ENCODE measurements around the gene NAT8L. TPM values are rescaled to one million over a fixed set of nuclear protein-coding genes. Genes with fewer than 3 reads are reported as not detected.

Gene NAT8L
- polyA plus RNA-seq, 1 donor from 2014 or later = 12.6 TPM

DNA sequence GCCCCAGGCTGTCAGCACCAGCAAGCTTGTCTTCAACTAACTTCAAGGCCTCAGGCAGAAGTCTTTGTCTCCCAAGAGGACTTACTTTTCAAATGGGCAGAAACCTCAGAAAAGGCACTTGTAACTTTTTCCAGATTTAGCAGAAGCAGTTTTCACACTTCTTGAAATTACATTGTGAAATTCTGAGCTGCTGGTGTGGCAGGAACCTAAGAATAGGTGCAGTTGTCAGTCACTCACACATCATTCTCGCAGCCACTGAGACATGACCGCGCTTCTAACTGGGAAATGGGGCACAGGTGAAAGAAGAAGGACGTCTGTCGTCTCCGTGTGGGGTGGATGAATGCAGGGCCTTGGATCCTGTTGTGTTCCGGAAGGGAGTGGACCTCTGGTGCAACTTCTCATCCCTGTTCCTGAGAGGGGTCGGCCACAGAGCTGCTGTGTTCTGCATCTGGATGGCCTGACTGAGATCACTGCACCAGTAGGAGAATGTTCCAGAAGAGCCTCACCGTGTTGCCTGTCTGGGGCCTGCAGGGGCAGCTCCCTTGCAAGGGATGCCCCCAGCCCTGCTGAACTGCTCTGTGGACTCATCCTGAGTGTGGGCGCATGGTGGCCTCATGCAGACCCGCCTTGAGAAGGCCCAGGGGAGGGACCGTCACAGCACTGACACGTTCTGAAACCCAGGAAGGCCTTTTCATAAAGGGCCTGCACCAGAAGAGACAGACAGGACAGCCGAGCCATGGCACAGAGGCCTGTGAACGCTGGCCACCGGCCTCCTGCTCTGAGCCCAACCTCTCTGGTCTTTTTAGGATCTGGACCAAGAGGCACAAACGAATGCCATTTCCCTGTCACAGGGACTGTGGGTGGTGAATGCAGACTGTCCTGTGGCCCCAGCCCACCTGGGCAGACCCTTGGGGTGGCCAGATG is 18.7 kb downstream of the NAT8L start (continued):
- no peak for TF ChIP-seq RAD21 (conservative IDR thresholded peaks at IDR 0.05)

DNA sequence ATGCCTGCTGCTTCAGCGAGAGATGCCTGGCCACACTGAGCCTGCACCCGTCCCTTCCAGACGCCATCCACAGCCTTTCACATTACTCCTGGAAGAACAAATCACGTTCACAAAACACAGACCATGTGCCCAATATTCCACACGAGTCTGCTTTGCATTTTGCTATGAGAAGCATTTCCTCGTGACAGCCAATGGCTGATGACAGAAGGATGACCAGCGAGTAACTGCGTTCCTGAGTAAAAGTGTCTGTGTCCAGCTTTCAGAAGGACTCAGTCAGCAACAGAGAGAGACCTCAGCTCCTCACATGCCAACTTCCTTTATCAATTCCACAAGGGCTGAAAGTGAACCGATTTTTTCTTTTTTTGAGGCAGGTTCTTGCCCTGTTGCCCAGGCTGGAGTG is 19.5 kb downstream of the NAT8L start:
- Histone ChIP-seq H3K4me3 (ENCODE audit: low read length) (no peak overlapping the region), H3K9ac (ENCODE audit: low read length) (no peak overlapping the region), H4K20me1 (ENCODE audit: insufficient read depth) (no peaks in the 10 kb centered on the region), H2AFZ (ENCODE audit: low read depth, low read length) (no peak overlapping the region), H3F3A (ENCODE audit: insufficient read depth, low read length, poor library complexity, severe bottlenecking) (no peaks in the 10 kb centered on the region), H3K27me3 (ENCODE audit: insufficient read depth, low read depth, low read length) (no peaks in the 10 kb centered on the region), H3K9me2 (ENCODE audit: insufficient read depth, low read length) (no peaks in the 10 kb centered on the region), H3K79me2 (replicated peaks; ENCODE audit: insufficient read depth, low read length) (no peaks in the 10 kb centered on the region), H3K9me3 (ENCODE audit: low read length) (no peaks in the 10 kb centered on the region), H3K27ac (ENCODE audit: low read length) (no peak overlapping the region), H3K4me2 (ENCODE audit: low read length) (no peak overlapping the region), H3K36me3 (ENCODE audit: insufficient read depth, low read length) (no peaks in the 10 kb centered on the region)
- TF ChIP-seq TAF1 (IDR thresholded peaks at IDR 0.05; ENCODE audit: low read depth) = no peak
- TF ChIP-seq MXI1 (conservative IDR thresholded peaks at IDR 0.05; ENCODE audit: poor library complexity, severe bottlenecking) = no peak
- TF ChIP-seq EP300 (conservative IDR thresholded peaks at IDR 0.05; ENCODE audit: poor library complexity, severe bottlenecking) = no peak
- TF ChIP-seq, protein P1, sequence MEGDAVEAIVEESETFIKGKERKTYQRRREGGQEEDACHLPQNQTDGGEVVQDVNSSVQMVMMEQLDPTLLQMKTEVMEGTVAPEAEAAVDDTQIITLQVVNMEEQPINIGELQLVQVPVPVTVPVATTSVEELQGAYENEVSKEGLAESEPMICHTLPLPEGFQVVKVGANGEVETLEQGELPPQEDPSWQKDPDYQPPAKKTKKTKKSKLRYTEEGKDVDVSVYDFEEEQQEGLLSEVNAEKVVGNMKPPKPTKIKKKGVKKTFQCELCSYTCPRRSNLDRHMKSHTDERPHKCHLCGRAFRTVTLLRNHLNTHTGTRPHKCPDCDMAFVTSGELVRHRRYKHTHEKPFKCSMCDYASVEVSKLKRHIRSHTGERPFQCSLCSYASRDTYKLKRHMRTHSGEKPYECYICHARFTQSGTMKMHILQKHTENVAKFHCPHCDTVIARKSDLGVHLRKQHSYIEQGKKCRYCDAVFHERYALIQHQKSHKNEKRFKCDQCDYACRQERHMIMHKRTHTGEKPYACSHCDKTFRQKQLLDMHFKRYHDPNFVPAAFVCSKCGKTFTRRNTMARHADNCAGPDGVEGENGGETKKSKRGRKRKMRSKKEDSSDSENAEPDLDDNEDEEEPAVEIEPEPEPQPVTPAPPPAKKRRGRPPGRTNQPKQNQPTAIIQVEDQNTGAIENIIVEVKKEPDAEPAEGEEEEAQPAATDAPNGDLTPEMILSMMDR (IDR thresholded peaks at IDR 0.05; ENCODE audit: poor library complexity, severe bottlenecking) = no peak
- no peak for TF ChIP-seq RAD21 (conservative IDR thresholded peaks at IDR 0.05)
- TF ChIP-seq POLR2AphosphoS5 (IDR thresholded peaks at IDR 0.05) = no peak
- TF ChIP-seq EZH2 (IDR thresholded peaks at IDR 0.05; ENCODE audit: borderline replicate concordance, insufficient read depth, low read length, poor library complexity, severe bottlenecking) = no peak
- TF ChIP-seq, protein P2, sequence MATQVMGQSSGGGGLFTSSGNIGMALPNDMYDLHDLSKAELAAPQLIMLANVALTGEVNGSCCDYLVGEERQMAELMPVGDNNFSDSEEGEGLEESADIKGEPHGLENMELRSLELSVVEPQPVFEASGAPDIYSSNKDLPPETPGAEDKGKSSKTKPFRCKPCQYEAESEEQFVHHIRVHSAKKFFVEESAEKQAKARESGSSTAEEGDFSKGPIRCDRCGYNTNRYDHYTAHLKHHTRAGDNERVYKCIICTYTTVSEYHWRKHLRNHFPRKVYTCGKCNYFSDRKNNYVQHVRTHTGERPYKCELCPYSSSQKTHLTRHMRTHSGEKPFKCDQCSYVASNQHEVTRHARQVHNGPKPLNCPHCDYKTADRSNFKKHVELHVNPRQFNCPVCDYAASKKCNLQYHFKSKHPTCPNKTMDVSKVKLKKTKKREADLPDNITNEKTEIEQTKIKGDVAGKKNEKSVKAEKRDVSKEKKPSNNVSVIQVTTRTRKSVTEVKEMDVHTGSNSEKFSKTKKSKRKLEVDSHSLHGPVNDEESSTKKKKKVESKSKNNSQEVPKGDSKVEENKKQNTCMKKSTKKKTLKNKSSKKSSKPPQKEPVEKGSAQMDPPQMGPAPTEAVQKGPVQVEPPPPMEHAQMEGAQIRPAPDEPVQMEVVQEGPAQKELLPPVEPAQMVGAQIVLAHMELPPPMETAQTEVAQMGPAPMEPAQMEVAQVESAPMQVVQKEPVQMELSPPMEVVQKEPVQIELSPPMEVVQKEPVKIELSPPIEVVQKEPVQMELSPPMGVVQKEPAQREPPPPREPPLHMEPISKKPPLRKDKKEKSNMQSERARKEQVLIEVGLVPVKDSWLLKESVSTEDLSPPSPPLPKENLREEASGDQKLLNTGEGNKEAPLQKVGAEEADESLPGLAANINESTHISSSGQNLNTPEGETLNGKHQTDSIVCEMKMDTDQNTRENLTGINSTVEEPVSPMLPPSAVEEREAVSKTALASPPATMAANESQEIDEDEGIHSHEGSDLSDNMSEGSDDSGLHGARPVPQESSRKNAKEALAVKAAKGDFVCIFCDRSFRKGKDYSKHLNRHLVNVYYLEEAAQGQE (IDR thresholded peaks at IDR 0.05; ENCODE audit: borderline replicate concordance) = no peak
- TF ChIP-seq SMC3 (conservative IDR thresholded peaks at IDR 0.05; ENCODE audit: poor library complexity) = no peak

- Histone ChIP-seq H3K4me2 (ENCODE audit: low read length) (no peak overlapping the region), H3K27ac (ENCODE audit: low read length) (no peak overlapping the region), H3K9me3 (ENCODE audit: low read length) (no peaks in the 10 kb centered on the region), H3K27me3 (ENCODE audit: insufficient read depth, low read depth, low read length) (no peaks in the 10 kb centered on the region), H3F3A (ENCODE audit: insufficient read depth, low read length, poor library complexity, severe bottlenecking) (no peaks in the 10 kb centered on the region), H3K9ac (ENCODE audit: low read length) (no peak overlapping the region), H3K4me3 (ENCODE audit: low read length) (no peak overlapping the region), H2AFZ (ENCODE audit: low read depth, low read length) (no peak overlapping the region), H4K20me1 (ENCODE audit: insufficient read depth) (no peaks in the 10 kb centered on the region), H3K79me2 (replicated peaks; ENCODE audit: insufficient read depth, low read length) (no peaks in the 10 kb centered on the region), H3K36me3 (ENCODE audit: insufficient read depth, low read length) (no peaks in the 10 kb centered on the region), H3K9me2 (ENCODE audit: insufficient read depth, low read length) (no peaks in the 10 kb centered on the region)
- TF ChIP-seq TAF1 (IDR thresholded peaks at IDR 0.05; ENCODE audit: low read depth) (no peak), POLR2AphosphoS5 (IDR thresholded peaks at IDR 0.05) (no peak), MXI1 (conservative IDR thresholded peaks at IDR 0.05; ENCODE audit: poor library complexity, severe bottlenecking) (no peak), EZH2 (IDR thresholded peaks at IDR 0.05; ENCODE audit: borderline replicate concordance, insufficient read depth, low read length, poor library complexity, severe bottlenecking) (no peak), EP300 (conservative IDR thresholded peaks at IDR 0.05; ENCODE audit: poor library complexity, severe bottlenecking) (no peak)
- TF ChIP-seq, protein P1 (IDR thresholded peaks at IDR 0.05; ENCODE audit: poor library complexity, severe bottlenecking) = no peak
- TF ChIP-seq, protein P2 (IDR thresholded peaks at IDR 0.05; ENCODE audit: borderline replicate concordance) = no peak
Observed at GRCh38 chr4:2079006-2079405, 19.9 kb downstream of the NAT8L start.

Measured in neural cell (in vitro differentiated cells).